ENCODE results near the gene KLHL4. TPM values are rescaled to one million over a fixed set of nuclear protein-coding genes. Genes with fewer than 3 reads are reported as not detected.

Gene KLHL4
- total and polyA plus RNA-seq, 9 of the 15 experiments (the other 6 are each of a cell fraction or from before 2014, with no cell fraction given): 0.04 to 0.16 (median 0.06) TPM; not detected in 1

DNA sequence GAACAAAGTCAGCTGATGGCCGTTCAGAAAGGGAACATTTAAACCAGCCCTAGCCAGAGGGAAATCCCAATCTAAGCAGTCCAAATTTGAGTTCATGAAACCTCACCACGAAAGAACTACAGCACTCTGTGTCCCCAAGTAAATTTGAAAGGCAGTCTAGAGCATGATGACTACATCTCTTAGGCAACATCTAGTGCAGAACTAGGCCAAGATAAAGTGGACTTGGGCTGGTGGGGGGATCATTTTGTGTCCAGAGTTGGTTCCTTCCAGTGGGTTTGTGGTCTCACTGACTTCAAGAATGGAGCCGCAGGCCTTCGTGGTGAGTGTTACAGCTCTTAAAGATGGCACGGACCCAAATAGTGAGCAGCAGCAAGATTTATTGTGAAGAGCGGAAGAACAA is 64.9 kb downstream of the KLHL4 start:
- POLR2A ChIA-PET: interaction anchor here (0.6 kb wide), 1 partner anchor 83 kb away, joined by 4 read pairs; no protein-coding TSS in a partner anchor
- no peak overlapping the region for H3K9ac ChIP-seq (ENCODE audit: insufficient read depth in 1 of 2, low read depth in 2 of 2, low read length in 2 of 2)
- no peaks in the 10 kb centered on the region for H3K9me3 ChIP-seq (replicated peaks; ENCODE audit: control insufficient read depth, insufficient read depth, low read depth, low read length)
- peaks cover 50% of the 10 kb centered on the region for H3K79me2 ChIP-seq (ENCODE audit: control insufficient read depth, insufficient read depth, low read length)
- no peaks in the 10 kb centered on the region for H3K36me3 ChIP-seq (ENCODE audit: control insufficient read depth, insufficient read depth, low read length)
- H3K4me3 ChIP-seq: no peak overlapping the region
- FAIRE-seq (no peak), DNase-seq (ENCODE audit: extremely low read depth in 1 of 4, low spot score in 3 of 4) (no peak), ATAC-seq (no peak)
- BruUV-seq (replicated peaks): no TSS peak
- TF ChIP-seq PRDM10 (IDR thresholded peaks at IDR 0.05; ENCODE audit: partially characterized antibody): peak; percentile 56
- TF ChIP-seq, protein P1, sequence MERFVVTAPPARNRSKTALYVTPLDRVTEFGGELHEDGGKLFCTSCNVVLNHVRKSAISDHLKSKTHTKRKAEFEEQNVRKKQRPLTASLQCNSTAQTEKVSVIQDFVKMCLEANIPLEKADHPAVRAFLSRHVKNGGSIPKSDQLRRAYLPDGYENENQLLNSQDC (CRISPR knock-in tag; IDR thresholded peaks at IDR 0.05): no peak
- in situ Hi-C loops (cut with MboI) (loop anchor here (10.0 kb wide), 1 partner anchor 82 kb away; no protein-coding TSS in a partner anchor), intact Hi-C loops (cut with micrococcal nuclease) (no loop called here)
- H4K20me1 ChIP-seq (replicated peaks; ENCODE audit: control insufficient read depth, insufficient read depth, low read length): no peaks in the 10 kb centered on the region
- no peaks in the 10 kb centered on the region for H3K9me1 ChIP-seq (ENCODE audit: control insufficient read depth, insufficient read depth, low read length)
- no peaks in the 10 kb centered on the region for H3K27me3 ChIP-seq (ENCODE audit: control insufficient read depth in 2 of 2, insufficient read depth in 2 of 2, low read length in 2 of 2)
- CTCF ChIA-PET (ENCODE audit: low intra/inter-chr PET ratio): no interaction called here
- no peak overlapping the region for H2AFZ ChIP-seq (ENCODE audit: low read depth, low read length)
- H3K4me1 ChIP-seq (replicated peaks in 1 of 2; ENCODE audit: control insufficient read depth in 2 of 2, insufficient read depth in 2 of 2, low read length in 2 of 2): peaks cover 0 to 3% of the 10 kb centered on the region in 2 experiments; a peak in 2 of 5 replicates
- 0 out of 3 replicates have a peak overlapping the region, but pooled peaks have one; percentile 19 for H3K27ac ChIP-seq (ENCODE audit: extremely low read depth, low read depth, low read length)
- WGBS (ENCODE audit: insufficient coverage, low coverage, missing lambda C conversion rate): 38% methylated on average over 5 of the region's 6 CpGs
- no peak overlapping the region for H3K4me2 ChIP-seq (ENCODE audit: insufficient read depth, low read length)

All from K562 (cell line).